Measurements from ENCODE around the gene BACH2. TPM values are rescaled to one million over a fixed set of nuclear protein-coding genes. Genes with fewer than 3 reads are reported as not detected.

Gene BACH2
- total RNA-seq, 1 experiment from 2014 or later = 3.3 TPM

DNA sequence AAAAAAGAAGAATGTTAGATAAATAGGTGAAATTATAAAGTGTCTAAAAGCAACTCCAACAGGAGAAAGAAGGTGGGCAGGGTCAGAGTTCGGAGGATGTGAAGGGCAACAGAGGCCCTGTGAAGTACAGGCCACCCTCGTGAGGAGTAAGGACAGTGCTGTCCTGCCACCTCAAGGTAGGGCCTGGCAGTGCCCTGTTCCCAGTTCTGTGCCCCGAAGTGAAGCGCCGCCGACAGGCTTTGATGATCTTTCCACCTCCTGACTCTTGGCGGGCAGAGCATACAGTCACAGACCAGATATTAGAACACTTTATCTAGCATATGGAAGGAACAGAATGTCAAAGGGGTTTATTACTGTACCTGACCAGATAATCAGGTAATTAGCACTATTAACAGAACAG lies 326.6 kb downstream of the BACH2 start:
- no peak overlapping the region for H2AFZ ChIP-seq (ENCODE audit: low read depth, low read length, poor library complexity, severe bottlenecking)
- no peak overlapping the region for H3K27ac ChIP-seq (ENCODE audit: low read depth, low read length)
- H3K4me2 ChIP-seq (ENCODE audit: low read length) = no peak overlapping the region
- no peaks in the 10 kb centered on the region for H3K9me3 ChIP-seq (ENCODE audit: control insufficient read depth in 1 of 2, insufficient read depth in 1 of 2, low read depth in 1 of 2, low read length in 2 of 2)
- no peaks in the 10 kb centered on the region for H3K36me3 ChIP-seq (ENCODE audit: control insufficient read depth in 1 of 2, insufficient read depth in 2 of 2, low read length in 2 of 2)
- no peaks in the 10 kb centered on the region for H3K9me2 ChIP-seq (ENCODE audit: insufficient read depth)
- TF ChIP-seq, protein P1, sequence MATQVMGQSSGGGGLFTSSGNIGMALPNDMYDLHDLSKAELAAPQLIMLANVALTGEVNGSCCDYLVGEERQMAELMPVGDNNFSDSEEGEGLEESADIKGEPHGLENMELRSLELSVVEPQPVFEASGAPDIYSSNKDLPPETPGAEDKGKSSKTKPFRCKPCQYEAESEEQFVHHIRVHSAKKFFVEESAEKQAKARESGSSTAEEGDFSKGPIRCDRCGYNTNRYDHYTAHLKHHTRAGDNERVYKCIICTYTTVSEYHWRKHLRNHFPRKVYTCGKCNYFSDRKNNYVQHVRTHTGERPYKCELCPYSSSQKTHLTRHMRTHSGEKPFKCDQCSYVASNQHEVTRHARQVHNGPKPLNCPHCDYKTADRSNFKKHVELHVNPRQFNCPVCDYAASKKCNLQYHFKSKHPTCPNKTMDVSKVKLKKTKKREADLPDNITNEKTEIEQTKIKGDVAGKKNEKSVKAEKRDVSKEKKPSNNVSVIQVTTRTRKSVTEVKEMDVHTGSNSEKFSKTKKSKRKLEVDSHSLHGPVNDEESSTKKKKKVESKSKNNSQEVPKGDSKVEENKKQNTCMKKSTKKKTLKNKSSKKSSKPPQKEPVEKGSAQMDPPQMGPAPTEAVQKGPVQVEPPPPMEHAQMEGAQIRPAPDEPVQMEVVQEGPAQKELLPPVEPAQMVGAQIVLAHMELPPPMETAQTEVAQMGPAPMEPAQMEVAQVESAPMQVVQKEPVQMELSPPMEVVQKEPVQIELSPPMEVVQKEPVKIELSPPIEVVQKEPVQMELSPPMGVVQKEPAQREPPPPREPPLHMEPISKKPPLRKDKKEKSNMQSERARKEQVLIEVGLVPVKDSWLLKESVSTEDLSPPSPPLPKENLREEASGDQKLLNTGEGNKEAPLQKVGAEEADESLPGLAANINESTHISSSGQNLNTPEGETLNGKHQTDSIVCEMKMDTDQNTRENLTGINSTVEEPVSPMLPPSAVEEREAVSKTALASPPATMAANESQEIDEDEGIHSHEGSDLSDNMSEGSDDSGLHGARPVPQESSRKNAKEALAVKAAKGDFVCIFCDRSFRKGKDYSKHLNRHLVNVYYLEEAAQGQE (IDR thresholded peaks at IDR 0.05; ENCODE audit: low read depth) = no peak
- TF ChIP-seq SRF (IDR thresholded peaks at IDR 0.05; ENCODE audit: low read depth) (no peak), EZH2 (IDR thresholded peaks at IDR 0.05) (no peak), EGR1 (IDR thresholded peaks at IDR 0.05; ENCODE audit: low read depth) (no peak), ELF1 (IDR thresholded peaks at IDR 0.05; ENCODE audit: borderline replicate concordance, low read depth) (no peak), MAX (IDR thresholded peaks at IDR 0.05) (no peak), TCF7L2 (IDR thresholded peaks at IDR 0.05; ENCODE audit: borderline replicate concordance, extremely low read depth, insufficient read depth, insufficient read length) (no peak), CEBPB (IDR thresholded peaks at IDR 0.05; ENCODE audit: low read depth) (no peak)
- TF ChIP-seq, protein P2, sequence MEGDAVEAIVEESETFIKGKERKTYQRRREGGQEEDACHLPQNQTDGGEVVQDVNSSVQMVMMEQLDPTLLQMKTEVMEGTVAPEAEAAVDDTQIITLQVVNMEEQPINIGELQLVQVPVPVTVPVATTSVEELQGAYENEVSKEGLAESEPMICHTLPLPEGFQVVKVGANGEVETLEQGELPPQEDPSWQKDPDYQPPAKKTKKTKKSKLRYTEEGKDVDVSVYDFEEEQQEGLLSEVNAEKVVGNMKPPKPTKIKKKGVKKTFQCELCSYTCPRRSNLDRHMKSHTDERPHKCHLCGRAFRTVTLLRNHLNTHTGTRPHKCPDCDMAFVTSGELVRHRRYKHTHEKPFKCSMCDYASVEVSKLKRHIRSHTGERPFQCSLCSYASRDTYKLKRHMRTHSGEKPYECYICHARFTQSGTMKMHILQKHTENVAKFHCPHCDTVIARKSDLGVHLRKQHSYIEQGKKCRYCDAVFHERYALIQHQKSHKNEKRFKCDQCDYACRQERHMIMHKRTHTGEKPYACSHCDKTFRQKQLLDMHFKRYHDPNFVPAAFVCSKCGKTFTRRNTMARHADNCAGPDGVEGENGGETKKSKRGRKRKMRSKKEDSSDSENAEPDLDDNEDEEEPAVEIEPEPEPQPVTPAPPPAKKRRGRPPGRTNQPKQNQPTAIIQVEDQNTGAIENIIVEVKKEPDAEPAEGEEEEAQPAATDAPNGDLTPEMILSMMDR (IDR thresholded peaks at IDR 0.05 in 2 of 3, conservative IDR thresholded peaks at IDR 0.05 in 1 of 3; ENCODE audit: borderline replicate concordance in 1 of 3, insufficient read depth in 1 of 3, low read depth in 2 of 3, low read length in 2 of 3) = no peak
- ATAC-seq = peak; percentile 67
- CTCF ChIA-PET = no interaction called here
- no peak for DNase-seq (ENCODE audit: low read depth, low spot score)
- RAD21 ChIA-PET (ENCODE audit: low non-redundant PET in 1 of 2, low total read pairs in 2 of 2, uncharacterized antibody in 2 of 2, unreplicated experiment in 2 of 2) = no interaction called here
- H3K79me2 ChIP-seq (ENCODE audit: insufficient read depth, low read length) = no peaks in the 10 kb centered on the region
- BruUV-seq (replicated peaks) = no TSS peak
- no peak overlapping the region for H3K9ac ChIP-seq (ENCODE audit: low read length)
- no peaks in the 10 kb centered on the region for H4K20me1 ChIP-seq (ENCODE audit: insufficient read depth)
- no peaks in the 10 kb centered on the region for H3K4me1 ChIP-seq (ENCODE audit: control insufficient read depth in 1 of 2, insufficient read depth in 2 of 2, low read length in 2 of 2)
- POLR2A ChIA-PET = no interaction called here
- no peaks in the 10 kb centered on the region for H3K27me3 ChIP-seq (ENCODE audit: insufficient read depth, low read length)
- intact Hi-C loops (cut with micrococcal nuclease) = loop anchor here (1.0 to 5.0 kb wide), 4 partner anchors 207 to 509 kb away; no protein-coding TSS in a partner anchor
- H3K4me3 ChIP-seq (replicated peaks in 1 of 2; ENCODE audit: low read depth in 1 of 2, low read length in 2 of 2) = no peak overlapping the region

Measured in HCT116 (cell line).